Posterior cingulate gyrus (tissue), 11 donors: ENCODE data around the gene IMMP2L.

Source experiments
- DNase-seq, 10 donors: peaks; one replicate each; pipeline versions ENCODE4 v3.0.0 to v3.0.0-alpha.2; 2020 to 2021; ENCODE audit warnings: mixed read lengths in 3 of 10
- intact Hi-C: fragments of 100-400 bp; cut with DNase I; formaldehyde crosslinking; loops from one replicate; pipeline ENCODE4 v1.15.1; 2023

The IMMP2L gene

GRCh38 chr7:111026343-111026742 is 535.9 kb downstream of the IMMP2L start:
- no peak for DNase-seq
- intact Hi-C loops: no loop called here

DNA sequence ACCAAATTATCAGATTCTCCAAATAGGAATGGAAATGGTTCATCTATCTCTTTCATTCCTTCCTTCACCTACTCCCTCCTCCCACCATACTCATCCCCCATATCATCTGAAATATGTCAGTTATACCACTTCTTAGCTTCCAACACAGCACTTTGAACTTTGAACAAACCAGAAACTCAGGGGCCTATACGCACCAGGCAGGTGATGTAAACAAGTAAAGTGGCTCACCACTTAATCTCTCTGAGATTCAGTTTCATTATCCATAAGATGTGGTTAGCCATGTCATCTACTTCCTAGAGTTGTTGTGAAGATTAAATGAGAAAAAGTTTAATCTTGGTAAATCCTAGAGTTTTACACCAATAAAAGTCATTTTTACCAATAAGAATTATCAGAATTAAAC is 537.3 kb downstream of the IMMP2L start:
- no peak for DNase-seq
- intact Hi-C loops: no loop called here

DNA sequence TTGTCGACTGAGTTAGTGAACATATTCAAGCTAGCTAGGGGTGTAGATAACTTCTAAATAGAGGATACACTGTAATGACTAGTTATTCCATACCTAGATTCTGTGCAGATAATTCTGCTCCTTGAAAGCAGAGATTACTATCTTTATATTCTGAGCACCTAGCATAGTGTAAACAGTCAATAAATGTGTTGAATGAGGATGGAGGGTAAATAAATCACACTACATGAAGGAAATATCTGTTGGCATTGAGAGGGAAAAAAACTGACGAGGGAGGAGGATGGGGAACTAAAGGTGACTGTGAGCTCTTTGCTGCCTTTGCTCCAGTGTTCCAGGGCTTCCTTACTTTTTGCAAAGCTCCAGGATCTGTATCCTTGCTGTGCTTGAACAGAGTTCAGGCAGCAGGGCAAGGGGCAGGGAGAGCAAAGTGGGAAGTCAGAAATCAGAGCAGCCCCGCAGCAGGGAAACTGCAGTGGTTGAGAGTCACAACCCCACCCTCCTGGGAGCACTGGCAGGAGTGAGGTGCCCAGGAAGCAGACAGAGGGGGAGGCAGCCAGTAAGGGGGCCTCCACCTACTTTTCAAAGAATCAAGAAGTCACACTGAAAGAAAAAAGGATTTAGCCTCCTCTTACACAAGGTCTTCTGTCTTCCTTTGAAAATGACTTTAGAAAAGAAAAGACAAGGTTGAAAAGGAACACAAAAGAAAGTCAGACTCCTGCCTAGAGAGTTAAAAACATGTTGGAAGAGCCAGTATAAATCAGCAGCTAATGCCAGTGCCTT is 543.1 kb downstream of the IMMP2L start:
- no peak for DNase-seq
- intact Hi-C loops: no loop called here

GRCh38 chr7:111018447-111018846 is 543.8 kb downstream of the IMMP2L start:
- no peak for DNase-seq
- intact Hi-C loops: no loop called here

GRCh38 chr7:111014079-111014478 is 548.2 kb downstream of the IMMP2L start:
- intact Hi-C loops: no loop called here
- peak in 1 of 10 donors; percentile 42 for DNase-seq

DNA sequence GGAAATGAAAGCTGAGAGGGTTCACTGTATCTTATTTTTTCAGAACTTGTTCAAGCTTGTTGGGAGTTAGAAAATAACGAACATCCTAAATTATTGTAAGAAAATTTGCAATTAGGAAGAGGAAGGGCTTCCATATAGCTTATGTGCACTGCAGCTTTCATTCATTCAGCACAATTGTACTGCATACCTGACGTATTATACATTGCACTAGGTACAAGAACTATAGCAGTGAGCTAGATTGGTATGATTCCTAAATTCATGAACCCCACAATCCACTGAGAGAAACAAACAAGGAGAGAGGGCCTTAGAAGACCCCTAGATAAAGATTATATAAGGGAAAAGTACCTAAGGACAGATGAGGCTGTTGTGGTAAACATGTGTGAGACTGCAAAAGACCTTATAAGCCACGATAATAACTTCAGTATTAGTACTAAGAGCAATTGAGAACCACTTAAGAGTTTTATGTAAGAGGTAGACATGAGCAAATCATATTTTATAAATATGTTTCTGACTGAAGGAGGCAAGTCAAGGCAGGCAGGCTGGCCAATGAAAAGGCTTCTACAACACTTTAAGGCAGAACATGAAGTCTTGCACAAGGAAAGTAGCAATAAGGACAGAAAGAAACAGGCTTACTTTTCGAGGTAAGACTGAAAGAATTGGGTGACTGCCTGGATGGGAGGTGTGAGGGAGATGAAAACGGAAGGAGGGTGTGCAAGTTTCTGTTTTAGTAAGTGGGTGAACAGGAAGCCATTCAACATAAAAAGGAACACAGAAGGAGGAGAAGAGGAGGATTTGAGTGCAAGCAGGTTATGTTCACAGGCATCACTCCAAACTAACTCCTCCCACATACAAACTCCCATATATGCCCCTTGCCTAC is 549.3 kb downstream of the IMMP2L start:
- DNase-seq: no peak
- intact Hi-C loops: no loop called here

DNA sequence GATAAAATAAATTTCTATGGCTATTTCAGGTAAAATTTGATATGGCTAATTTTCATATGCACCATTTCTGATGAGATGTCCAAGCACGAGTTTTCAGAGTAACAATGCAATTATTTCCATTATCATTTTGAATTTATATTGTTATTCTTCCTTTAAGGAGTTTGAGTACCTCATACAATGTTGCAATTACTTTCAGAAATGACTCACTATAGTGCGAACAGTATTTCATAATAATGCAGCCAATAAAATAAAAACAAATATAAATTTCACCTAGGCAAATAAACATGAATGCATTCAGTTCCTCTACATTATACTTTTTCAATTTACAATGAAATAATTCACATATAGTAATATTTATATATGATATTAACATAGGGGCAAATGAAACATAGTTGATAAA is 550.1 kb downstream of the IMMP2L start:
- DNase-seq: no peak
- intact Hi-C loops: no loop called here

DNA sequence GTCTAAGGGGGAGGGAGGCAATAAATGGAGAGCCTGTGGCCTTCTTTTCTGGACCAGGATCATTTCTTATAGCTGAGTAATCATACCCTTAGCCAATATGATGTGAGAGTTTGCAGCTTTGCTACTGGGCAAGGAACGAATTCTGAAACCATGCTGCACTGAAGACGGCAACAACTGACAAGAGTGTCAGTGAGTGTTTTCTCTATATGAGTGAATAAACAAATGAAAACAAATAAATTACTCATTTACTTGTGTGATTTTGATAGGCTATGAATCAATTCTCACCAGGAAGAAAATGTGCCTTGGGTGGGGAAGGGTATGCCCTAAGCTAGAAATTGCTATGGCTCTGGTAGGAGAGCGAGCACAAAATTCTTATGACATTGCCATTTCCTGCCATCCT is 550.8 kb downstream of the IMMP2L start:
- DNase-seq: no peak
- intact Hi-C loops: no loop called here

- DNase-seq: no peak
- intact Hi-C loops: no loop called here
Observed at GRCh38 chr7:111010798-111011197, 551.5 kb downstream of the IMMP2L start.

DNA sequence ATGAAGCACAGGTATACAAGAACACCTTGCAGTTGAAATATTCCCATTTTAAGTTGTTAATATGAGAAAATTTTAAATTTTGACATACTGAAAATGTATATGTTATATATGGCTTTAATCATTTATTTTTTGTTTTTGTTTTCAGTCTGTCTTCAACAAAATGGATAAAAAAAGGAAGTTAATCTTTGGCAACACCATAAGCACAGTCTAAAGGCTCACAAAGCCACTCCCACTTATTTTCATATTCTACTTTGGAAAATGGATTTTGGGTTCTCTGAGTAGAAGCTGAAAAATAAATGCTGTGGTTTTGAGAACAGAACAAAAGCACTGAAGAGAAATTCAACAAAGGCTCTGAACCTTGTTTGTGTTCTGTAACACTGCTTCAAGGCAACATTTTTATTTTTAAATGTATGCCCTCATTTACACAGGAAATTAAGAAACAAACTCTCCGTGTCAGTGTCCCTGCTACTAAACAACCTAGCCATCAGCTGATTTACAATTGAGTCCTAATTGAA is 552.7 kb downstream of the IMMP2L start:
- intact Hi-C loops: no loop called here
- DNase-seq: no peak

GRCh38 chr7:111006691-111007090 is 555.6 kb downstream of the IMMP2L start:
- intact Hi-C loops: no loop called here
- DNase-seq: no peak

GRCh38 chr7:111006040-111006439 is 556.3 kb downstream of the IMMP2L start:
- intact Hi-C loops: no loop called here
- no peak for DNase-seq

GRCh38 chr7:111005445-111005844 is 556.8 kb downstream of the IMMP2L start:
- intact Hi-C loops: no loop called here
- no peak for DNase-seq

DNA sequence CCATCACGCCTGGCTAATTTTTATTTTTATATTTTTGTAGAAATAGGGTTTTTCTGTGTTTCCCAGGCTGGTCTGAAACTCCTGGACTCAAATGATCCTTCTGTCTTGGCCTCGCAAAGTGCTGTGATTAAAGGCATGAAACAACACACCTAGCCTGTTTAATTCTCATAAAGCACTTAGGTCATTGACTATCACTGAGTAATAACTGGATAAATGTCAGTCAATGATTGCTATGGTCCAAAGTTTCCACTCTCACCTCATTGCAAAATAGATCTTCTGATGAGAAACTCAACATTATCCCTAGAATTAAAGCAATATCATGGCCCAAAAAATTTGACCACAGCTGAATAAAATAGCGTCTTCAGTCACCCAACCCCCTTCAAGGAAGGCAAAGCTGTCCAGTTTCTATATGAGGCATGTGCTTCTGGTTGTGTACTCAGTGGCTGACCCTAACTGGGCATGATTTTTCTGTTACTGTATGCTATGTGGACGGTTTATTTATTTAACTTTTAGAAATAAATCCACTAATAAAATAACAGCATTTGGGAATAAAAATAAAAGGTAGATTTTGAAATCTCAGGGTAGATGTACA is 557.9 kb downstream of the IMMP2L start:
- intact Hi-C loops: no loop called here
- DNase-seq: no peak

- intact Hi-C loops: no loop called here
- DNase-seq: no peak
Observed at GRCh38 chr7:111003883-111004282, 558.4 kb downstream of the IMMP2L start.

DNA sequence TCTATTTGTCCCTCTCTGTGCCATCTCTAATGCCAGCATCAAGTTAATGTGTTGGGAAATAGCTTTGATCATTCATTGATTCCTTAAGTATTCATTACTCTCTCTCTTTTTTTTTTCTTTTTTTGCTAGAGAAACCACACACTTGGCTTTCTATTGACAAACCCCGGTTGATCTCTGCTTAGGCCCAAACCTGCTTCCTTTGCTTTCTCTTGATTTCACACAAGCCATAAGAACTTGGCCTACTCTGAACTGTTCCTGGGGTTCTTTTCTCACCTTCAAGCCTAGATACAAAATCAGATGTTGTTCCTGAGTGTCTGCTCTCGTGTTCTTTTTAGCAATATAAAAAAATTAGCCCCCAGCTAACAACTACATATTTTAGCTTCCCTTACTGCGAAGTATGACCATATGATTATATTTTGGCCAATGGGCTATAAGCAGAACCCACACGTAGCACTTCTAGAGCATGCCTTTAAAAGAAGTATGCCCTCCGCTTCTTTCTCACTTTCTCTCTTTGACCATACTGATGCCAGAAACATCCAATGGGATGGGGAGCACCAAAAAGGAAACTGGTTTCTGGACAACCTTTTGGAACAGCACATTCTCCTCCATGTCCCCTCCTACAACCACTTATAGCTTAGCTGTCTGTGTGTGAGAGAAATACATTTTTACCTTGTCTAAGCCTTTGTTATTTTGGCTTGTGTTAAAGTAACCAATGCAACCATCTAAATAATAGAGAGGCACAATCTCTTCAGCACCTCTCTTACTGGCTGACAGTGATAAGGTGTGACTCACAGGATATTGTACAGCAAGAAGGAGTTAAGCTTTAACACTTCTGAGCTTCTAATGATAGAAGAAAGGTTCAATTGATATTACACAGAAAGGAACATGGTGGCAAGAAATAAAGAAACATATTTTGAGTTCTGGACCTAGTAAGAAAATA is 568.0 kb downstream of the IMMP2L start:
- intact Hi-C loops: no loop called here
- no peak for DNase-seq

GRCh38 chr7:110988890-110989501 is 573.3 kb downstream of the IMMP2L start:
- intact Hi-C loops: no loop called here

GRCh38 chr7:110988348-110988747 is 573.9 kb downstream of the IMMP2L start:
- intact Hi-C loops: no loop called here
- no peak for DNase-seq

More at GRCh38 chr7:110988890-110989501, 573.3 kb downstream of the IMMP2L start:
- no peak for DNase-seq

DNA sequence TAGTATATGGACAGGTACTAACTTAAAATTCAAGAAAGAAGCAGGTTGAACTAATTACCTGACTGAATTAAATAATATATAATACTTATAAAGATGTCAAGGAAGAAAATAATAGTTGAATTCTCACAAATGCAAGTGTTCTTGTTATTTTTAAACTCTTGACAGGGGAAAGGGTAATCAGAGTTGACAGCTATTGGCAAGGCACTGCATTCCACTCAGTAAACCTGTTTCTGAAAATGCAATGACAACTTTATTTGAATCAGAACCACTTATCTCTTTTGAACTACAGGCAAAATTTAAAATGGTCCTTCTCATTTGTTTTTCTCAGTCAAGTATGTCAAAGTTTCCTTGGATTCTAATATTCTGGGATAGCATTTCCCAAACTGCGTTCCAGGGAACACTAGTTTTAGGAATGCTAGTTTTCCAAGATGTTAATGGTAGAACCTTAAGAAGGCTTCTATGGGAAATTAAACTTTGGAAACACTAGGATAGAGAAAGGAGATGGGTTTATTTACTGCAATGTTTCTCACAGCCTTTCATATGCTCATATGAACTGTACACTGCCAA is 575.1 kb downstream of the IMMP2L start:
- DNase-seq: no peak
- intact Hi-C loops: no loop called here
